ENCODE data around the gene POLR1G.

DNA sequence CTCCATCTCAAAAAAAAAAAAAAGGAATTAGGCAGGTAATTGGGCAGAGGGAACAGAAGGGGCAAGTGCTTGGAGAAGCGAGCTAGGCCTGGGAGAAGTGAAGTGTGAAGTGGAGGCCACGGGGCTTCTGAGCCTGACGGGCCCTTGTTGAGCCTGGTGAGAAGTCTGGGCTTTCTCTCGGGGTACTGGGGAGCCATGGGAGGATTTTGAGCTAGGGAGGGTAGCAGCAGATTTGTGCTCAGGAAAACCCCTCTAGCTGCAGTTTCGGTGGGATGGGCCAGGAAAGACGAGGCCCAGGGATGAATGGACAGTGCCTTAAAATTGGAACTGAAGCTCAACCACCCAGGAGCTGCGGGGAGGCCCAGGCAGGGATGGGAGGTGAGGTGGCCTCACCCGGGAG, 8.0 kb downstream of the POLR1G start:
- TF ChIP-seq, protein P1, sequence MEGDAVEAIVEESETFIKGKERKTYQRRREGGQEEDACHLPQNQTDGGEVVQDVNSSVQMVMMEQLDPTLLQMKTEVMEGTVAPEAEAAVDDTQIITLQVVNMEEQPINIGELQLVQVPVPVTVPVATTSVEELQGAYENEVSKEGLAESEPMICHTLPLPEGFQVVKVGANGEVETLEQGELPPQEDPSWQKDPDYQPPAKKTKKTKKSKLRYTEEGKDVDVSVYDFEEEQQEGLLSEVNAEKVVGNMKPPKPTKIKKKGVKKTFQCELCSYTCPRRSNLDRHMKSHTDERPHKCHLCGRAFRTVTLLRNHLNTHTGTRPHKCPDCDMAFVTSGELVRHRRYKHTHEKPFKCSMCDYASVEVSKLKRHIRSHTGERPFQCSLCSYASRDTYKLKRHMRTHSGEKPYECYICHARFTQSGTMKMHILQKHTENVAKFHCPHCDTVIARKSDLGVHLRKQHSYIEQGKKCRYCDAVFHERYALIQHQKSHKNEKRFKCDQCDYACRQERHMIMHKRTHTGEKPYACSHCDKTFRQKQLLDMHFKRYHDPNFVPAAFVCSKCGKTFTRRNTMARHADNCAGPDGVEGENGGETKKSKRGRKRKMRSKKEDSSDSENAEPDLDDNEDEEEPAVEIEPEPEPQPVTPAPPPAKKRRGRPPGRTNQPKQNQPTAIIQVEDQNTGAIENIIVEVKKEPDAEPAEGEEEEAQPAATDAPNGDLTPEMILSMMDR (IDR thresholded peaks at IDR 0.05 in 4 of 5, conservative IDR thresholded peaks at IDR 0.05 in 1 of 5), result no peak
- no peak for TF ChIP-seq POLR2A (IDR thresholded peaks at IDR 0.05)
